Erythroblast (primary cell): ENCODE data around the gene ATP13A4.

ENCODE experiments used
- DNase-seq, 2 experiments: peaks; one replicate each; lab custom pipeline; 2025; lab: John Stamatoyannopoulos, UW
- GATA1 ChIP-seq: IDR thresholded peaks from 2 replicates; pipeline ENCODE4 v1.6.1; 2011; ENCODE audit warnings: low read depth, mild to moderate bottlenecking, control low read depth, low read length, moderate library complexity
- POLR2A ChIP-seq: IDR thresholded peaks from 2 replicates; pipeline ENCODE4 v1.6.1; 2011; ENCODE audit warnings: mild to moderate bottlenecking, low read length

Gene ATP13A4

DNA sequence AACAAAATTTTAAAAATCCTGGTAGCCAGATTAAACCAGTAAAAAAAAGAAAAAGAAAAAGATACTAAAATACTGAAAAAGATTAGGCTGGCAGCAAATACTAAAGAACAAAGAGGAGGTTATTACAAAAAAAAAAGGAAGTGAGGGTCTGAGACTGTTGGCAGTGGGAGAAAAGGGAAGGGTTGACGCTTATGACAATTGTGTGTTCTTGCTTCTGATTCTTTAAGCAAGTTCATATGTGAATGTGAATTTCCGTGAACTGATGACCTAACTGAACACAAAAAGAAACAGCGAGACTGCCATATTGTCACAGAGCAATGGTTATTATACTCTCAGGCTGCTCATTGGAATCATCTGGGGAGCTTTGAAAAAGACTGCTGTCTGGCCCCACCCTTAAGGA is 56.5 kb downstream of the ATP13A4 start:
- DNase-seq: no peak
- TF ChIP-seq GATA1: no peak
- no peak for TF ChIP-seq POLR2A

DNA sequence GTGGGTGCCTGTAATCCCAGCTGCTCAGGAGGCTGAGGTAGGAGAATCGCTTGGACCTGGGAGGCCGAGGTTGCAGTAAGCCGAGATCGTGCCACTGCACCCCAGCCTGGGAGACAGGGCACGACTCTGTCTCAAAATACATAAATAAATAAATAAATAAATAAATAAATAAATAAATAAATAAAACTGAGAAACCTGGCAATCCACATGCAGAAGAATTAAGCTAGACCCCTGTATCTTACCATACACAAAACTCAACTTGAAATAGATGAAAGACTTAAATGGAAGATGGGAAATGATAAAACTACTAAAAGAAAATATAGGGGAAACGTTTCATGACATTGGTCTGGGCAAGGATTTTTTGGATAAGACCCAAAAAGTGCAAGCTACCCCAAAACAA is 58.0 kb downstream of the ATP13A4 start:
- TF ChIP-seq GATA1 (no peak), POLR2A (no peak)
- no peak for DNase-seq

DNA sequence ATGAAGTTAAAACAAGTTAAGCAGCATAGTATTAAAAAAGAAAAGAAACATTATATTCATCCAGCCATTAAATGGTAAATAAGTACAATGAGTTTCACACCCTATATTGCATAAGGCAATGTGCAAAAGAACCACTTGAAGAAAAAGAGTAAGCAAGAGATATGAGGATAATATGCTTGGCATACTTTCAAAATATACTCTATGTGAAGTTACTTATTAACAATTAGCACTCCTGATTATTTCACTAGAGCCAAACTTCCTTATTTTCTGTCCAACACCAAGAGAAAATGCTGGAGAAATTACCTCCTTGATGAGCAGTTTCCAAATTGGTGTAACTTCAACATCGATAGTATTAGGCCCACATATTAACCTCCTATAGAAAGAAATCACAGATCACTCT is 63.7 kb downstream of the ATP13A4 start:
- no peak for DNase-seq
- TF ChIP-seq POLR2A (no peak), GATA1 (no peak)

DNA sequence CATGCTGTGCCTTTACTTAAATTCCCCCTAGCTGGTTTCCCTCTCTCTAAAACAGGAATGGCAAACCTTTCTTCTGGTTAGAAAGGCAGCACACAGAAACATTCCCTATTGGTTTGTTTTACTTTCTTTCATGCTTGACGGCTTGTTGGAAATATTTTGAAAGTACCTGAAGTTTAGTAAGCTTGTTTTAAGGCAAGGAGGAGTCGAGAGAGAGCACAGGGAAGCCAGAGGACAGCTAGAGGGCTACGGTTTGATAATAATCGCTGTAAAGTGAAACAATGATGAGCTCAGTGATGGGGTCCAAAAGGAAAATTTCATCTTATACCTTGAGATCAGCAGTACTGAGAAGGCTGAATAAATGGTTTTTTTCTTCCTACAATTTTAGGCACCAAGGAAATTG is 64.1 kb downstream of the ATP13A4 start:
- no peak for DNase-seq
- TF ChIP-seq GATA1 (no peak), POLR2A (no peak)

DNA sequence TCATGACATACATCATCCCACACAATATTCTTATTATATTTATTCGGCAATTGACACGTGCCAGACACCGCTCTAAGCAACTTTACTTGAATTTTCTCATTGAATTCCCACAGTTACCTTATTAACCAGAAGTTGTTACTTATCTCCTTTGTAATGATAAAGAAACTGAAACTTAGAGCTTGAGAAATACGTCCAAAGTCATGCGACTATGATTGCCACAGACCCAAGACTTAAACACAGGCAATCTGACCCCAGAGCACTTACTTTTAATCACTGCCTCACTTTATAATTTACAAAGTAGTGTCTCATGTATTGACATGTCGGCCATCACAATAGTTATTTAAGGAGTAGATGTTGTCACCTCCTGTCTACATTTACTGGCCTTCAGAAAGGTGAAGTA is 64.7 kb downstream of the ATP13A4 start:
- TF ChIP-seq GATA1: no peak
- TF ChIP-seq POLR2A: no peak
- no peak for DNase-seq

DNA sequence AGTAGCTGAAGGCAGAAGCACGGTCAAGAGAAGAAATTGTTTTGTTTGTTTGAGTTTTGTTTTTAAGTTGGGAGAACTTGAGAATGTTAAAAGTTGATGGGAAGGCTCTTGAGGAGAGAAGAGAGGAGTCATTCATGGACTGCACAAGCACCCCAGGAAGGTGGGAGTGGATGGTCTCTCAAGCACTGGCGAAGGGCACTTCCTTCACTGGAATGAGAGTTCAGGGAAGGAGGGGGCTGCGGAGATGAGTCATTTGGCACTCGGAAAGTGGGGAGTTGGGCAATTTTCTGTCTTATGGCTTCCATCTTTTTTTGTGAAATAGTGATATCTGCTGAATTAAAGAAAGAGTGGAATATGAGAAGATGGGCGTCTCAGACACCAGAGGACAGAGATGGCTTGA is 66.0 kb downstream of the ATP13A4 start:
- DNase-seq: no peak
- TF ChIP-seq GATA1 (no peak), POLR2A (no peak)

DNA sequence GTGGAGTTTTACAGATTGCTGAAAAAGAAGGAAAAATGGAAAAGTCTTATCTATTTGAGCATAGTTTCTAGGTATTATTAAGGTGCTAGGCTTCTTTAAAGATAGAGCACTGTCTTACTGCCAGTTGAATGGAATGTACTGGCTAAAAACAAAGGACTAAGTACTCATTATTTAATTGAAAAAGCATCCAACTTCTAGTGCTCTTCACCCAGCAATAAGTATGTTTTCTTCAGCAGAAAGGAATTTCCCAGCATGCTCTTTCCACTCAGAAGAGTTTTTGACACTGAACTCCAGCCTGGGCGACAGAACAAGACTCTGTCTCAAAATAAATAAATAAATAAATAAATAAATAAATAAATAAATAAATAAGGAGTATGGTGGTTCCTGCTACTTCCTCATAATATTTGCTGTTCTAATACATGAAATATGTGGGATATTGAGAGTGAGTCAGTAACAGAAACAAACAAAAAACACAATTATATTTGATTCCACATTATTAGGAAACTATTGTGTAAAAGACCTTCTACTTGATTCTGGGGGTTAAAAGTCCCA is 70.6 kb downstream of the ATP13A4 start:
- DNase-seq: no peak
- TF ChIP-seq POLR2A (no peak), GATA1 (no peak)

DNA sequence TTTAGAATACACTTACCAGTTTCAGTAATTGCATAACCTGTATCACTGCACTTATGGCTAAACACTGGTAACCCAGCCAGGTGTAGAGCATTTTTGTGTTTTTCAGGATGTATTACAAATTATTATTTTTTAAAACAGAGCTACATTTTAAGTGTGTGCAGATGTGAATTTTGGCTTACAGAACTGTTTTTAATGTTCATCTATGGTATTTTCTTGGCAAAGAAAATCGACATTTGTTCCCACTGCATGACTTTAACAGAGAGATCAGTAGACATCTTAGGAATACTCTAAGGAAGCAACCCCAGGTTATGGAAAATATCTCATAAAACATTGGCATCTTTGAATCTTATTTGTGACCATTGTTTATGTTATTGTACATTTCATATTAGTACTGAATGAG is 73.3 kb downstream of the ATP13A4 start:
- no peak for TF ChIP-seq GATA1
- TF ChIP-seq POLR2A: no peak
- no peak for DNase-seq

DNA sequence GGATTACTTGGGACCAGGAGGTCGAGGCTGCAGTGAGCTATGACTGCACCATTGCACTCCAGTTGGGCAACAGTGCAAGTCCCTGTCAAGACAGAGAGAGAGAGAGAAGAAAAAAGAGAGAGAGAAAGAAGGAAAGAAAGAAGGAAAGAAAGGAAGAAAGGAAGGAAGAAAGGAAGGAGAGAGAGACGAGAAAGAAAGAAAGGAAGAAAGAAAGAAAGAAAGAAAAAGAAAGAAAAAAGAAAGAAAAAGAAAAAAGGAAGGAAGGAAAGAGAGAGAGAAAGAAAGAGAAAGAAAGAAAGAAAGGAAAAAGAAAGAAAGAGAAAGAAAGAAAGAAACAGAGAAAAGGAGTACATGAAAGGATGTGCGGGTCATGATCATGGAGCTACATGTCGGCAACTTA is 80.2 kb downstream of the ATP13A4 start:
- no peak for DNase-seq
- TF ChIP-seq GATA1: no peak
- TF ChIP-seq POLR2A: no peak

DNA sequence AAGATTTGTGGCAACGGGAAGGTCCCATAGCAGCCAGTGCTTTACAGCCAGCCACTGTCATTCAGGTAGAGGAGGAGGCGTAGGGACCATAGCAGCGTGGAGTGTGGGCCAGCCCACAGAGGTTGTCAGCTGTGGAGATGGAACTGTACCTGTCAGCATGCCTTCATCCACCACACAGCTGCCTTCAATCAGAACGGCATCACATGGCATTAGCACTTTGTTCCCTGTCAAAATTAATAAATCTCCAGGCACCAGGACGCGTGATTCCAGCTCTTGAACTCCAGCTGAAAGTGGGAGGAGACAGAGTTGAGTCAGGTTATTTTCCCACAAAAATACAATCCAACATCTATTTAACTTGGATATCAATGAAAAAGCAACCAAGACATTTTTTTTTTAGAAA is 84.0 kb downstream of the ATP13A4 start:
- DNase-seq: no peak
- no peak for TF ChIP-seq GATA1
- TF ChIP-seq POLR2A: no peak

DNA sequence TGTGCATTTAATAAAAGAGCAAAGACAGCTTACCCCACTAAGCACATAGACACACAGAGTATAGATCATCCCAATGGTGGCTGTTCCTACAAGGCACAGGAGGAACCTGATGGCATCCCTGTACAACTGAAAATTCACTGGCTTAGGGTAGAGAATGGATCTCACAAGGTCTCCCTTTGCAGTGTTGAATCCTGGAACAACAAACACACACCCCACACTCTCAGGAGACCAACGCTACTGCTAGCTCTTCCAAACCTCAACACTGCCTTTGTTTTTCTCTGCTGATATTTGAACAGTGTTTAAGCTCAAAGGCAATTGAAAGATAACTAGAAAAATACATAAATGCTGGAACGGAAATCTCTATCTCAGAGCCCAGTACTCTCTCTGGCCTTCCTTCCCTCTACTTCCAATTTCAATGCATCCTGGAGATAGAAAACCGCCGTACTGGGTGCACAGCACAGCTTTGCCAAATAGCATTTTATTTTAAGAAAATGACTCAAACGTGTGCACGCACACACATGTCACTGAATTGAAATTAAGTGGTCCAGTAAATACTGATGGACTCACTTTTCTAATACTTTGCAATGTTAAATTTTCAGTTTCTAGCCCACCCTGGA is 88.6 kb downstream of the ATP13A4 start:
- no peak for DNase-seq

DNA sequence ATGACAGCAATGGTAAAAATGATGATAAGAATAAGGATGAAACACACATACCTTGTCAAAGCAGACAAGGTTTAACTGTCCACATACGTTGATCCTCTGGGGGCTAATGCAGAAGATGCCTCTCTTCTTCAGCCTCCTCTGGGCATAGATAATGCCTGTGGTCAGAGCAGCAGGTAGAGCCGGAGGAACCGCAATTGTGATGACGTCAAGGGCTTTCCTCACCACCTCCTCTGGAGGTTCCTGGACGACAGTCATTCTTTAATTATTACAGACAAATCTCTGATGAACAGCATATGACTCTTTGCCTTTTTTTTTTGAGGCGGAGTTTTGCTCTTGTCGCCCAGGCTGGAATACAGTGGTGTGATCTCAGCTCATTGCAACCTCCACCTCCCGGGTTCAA is 89.8 kb downstream of the ATP13A4 start:
- TF ChIP-seq POLR2A (no peak), GATA1 (no peak)
- DNase-seq: no peak

More for the DNA sequence above, 88.6 kb downstream of the ATP13A4 start:
- TF ChIP-seq POLR2A: no peak
- TF ChIP-seq GATA1: no peak

DNA sequence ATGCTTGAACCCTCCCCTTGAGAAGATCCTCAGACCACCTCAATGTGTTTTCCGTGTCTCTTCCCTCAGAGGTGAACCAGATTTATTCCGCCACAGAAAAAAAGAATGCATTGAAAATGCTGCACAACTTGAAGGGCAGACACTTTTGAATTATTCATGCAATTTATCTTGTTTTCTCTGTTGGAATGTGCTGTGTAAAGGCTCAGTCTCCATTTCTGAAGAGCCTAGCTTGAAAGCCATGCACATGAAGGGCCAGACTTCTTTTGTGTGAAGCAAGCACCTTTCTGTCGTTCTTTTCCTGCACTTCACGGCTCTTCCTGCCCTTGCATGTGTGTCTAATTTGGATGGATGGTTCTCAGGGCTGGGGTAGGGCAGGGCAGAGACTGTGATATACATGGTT is 97.2 kb downstream of the ATP13A4 start:
- DNase-seq: no peak
- no peak for TF ChIP-seq GATA1

DNA sequence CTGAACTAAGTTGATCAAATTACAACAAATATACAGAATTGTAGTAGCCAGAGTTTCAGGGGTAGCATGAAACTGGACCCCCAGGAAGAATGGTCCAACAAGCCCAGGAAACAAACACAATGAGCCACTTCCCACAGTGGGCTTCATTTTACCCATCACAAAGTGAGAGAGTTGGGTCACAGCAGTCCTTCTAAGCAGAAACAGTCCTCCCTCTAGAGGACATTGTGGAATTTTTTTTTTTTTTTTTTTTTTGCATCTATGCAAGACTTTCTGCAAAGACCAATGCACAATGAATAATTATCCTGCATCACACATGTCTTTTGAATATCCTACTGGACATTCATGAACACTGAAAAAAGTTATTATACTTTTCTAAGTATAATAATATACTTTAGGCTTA is 102.4 kb downstream of the ATP13A4 start:
- DNase-seq: no peak
- no peak for TF ChIP-seq GATA1

DNA sequence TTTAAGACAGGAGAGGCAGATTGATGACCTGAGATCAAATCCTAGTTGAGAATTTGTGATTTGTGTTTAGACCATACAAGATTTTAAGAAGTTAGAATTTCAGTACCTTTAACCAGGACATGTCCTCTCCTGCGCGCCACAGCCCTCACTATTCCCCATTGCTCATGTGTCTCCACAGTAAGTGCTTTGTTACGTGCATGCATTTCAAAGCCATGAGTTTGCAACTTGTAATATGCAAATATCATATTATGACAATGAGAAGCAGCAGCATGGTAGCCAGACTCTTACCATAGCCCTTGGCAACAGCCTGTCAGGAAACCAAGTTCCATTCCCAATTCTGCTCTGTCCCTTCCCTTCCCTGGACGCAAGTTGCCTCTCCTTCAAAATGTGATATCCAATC is 102.8 kb downstream of the ATP13A4 start:
- DNase-seq: no peak
- TF ChIP-seq POLR2A (no peak), GATA1 (no peak)
